GM18868 (cell line): Measurements from ENCODE around the gene CFAP97D1.

Experiments
- ATAC-seq: cut with Tn5 transposase; IDR thresholded peaks from one replicate; pipeline ENCODE4 v1.9.1; 2021; ENCODE audit warnings: mild to moderate bottlenecking, moderate library complexity; ENCODE audit not compliant: unreplicated experiment

CFAP97D1 gene

DNA sequence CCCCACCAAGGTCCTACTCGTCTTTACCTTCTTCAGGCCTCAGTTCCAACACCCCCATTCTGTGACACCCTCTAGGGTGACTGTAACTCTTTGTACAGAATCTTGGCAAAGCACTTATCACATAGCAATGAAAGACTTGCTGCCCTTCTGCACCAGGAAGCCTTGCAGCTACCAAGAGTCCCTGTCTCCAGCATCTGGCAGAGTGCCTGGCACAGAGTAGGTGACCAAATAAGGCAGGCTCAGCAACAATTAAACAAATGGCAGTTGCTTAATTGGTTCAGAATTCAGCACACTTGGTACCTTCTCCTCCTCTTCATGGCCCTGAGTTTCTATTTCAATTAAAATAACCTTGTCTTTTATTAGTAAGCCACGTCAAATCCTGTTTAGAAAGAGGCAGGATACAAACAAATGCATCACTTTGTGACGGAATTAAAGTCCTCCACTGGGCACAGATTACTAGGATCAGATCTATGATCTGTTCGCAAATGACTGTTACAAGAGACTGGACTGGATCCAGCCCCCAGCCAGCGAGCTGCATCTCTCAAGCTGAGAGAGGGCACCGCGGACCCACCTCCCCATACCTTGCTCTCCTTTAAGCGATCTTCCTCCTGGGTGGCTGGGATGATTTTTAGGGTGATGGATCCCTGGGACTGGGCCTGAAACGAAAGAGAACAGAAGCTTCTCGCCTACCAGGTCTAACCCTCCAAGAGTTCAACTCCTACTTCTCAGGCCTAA is 43.3 kb downstream of the CFAP97D1 start:
- no peak for ATAC-seq

DNA sequence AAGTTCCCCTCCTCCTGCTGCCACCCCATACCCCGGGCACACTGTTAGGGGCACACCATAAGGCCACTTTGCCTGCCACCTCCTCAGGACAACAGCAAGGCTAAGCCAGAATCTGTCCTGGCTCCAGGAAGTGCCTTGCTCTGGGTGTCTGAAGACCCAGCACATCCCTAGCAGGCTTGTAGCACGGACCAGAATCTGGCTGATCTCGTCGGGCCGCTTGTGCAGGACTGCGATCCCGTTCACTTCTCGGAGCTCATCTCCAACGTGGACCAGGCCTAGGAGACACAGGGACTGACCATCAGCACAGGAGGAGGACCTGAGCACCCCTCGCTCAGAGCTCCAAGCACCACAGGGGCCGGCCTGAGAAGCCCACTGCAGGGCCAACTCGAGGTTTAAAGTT is 45.3 kb downstream of the CFAP97D1 start:
- no peak for ATAC-seq

DNA sequence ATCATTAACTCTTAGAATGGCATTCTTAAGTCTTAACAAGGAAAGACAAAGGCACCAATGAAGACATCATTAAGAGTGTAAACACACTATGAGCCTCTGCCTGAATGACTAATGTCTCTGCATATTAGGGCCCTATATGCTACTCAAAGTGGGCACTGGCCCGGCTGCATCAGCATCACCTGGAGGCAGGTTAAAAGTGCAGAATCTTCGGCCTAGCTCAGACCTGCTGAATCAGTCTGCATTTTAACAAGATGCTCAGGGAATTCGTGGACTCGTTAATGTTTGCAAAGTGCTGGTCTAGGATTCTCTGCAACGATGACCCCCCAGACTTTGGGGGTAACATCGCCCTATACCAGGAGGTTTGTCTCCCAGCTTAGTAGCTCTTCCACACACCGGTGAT is 46.0 kb downstream of the CFAP97D1 start:
- ATAC-seq = no peak

DNA sequence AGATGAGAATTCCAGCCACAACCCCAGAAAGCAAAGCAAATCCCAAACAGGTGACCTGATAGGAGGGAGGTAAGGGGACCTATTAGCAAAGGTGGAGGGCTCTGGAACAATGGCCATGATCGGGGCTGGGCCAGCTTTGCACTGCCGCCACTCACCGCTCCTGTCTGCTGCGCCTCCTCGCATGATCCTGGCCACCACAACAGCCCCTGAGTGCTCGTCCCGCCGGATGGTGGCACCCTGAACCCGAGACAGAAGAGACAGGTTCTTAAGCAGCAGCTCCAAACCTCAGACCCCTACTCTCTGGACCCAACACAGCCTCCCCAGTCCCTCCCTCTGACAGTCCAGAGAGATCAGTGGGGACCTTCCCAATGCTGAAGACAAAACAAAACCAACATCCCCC is 47.4 kb downstream of the CFAP97D1 start:
- ATAC-seq = no peak

DNA sequence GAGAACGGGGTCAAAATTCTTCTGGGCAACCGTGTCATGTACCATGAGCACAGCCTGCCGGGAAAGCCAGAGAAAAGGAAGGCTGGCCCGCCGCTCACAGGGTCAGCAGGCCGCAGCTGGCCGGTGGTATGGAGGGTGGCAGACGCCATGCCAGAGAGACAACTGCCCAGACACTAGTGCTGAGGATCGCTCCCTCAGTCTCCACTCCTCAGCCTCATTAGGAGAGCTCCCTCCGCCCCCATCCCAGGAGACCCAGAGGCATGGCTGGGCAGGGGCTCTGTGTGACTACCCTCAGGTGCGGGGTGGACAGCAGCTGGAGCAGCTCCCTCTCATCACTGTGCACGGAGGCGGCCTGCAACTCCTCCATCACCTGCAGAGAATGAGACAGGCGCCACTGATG is 49.5 kb downstream of the CFAP97D1 start:
- no peak for ATAC-seq

DNA sequence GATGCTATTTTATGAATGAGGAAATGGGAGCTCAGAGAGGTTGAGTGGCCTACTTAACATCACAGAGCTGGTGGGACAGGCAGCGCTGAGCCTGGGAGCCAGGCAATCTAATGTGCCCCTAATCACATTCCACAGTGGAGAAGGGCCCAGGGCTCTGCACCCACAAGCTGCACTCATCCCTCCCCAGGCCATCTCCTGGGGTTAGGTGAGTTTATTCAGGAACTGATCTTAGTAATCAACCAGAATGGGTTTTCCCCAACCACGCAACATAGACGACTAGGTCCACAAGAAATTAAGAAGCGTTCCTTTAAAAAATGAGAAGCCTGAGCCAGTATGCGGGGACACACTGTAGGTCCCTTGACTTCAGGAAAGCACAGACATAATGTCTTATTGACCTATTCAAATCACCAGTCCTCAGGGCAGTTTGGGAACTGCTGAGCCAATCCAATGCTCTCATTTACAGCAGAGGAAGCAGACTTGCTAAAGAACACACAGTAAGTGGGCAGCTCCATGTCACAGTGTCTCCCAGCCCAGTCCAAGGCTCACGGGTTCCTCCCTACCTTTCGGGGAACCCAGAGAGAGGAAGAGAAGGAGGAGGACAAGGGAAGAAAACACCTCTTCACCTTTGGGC is 50.4 kb downstream of the CFAP97D1 start:
- no peak for ATAC-seq

DNA sequence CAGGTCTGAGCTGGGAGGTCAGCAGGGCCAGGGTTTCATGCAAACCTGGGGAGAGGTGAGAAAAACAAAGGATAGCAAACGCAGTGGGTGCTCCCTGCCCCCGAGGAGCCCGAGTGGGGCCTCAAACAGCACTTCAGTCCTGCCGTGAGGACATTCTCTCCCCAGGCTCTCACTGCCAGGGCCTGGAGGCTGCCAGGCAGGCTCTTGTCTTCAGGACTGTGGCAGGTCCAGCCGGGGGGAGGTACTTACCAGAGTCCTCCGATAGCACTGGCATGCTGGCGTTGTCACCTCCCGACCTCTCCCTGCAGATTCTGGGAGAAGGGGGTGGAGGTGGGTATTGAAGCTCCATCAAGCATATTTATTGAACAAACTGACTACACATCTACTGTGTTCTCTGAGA is 51.4 kb downstream of the CFAP97D1 start:
- ATAC-seq = no peak

DNA sequence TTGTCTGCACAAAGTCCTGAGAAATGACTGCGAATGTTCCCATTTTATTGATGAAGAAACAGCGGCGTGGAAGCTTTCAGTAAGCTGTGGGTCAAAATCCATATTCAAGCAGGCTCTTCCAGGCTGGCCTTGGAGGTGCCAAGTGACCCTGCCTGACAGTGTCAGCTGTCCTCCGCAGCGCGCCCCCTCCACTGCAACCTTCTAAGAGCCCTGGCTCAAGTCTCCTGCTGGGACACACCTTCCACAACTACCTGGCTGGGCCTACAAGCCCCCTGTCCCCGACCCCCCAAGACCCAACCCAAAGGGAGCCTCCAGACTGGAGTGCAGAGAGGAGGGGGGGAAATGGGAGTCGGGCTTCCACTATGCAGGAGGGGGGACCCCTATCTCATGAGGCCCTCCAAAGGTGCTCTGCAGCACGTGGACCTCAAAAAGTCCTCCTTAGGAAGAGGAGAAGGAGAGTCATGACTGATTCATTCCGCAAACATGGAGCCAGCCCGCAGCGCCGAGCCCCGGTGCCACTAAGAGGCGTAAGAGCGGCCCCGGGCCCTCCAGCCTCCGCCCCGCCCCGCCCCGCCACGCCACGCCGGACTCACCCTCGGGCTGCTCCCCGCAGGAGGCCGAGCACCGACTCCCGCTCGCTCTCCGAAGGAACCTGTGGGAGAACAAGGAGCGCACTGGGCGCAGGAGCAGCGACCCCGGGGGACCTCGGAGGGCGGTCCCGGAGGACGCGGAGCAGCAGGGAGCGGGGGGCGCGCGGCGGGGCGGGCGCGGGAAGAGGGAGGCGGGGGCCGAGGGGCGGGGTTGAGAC is 52.1 kb downstream of the CFAP97D1 start:
- ATAC-seq = no peak

DNA sequence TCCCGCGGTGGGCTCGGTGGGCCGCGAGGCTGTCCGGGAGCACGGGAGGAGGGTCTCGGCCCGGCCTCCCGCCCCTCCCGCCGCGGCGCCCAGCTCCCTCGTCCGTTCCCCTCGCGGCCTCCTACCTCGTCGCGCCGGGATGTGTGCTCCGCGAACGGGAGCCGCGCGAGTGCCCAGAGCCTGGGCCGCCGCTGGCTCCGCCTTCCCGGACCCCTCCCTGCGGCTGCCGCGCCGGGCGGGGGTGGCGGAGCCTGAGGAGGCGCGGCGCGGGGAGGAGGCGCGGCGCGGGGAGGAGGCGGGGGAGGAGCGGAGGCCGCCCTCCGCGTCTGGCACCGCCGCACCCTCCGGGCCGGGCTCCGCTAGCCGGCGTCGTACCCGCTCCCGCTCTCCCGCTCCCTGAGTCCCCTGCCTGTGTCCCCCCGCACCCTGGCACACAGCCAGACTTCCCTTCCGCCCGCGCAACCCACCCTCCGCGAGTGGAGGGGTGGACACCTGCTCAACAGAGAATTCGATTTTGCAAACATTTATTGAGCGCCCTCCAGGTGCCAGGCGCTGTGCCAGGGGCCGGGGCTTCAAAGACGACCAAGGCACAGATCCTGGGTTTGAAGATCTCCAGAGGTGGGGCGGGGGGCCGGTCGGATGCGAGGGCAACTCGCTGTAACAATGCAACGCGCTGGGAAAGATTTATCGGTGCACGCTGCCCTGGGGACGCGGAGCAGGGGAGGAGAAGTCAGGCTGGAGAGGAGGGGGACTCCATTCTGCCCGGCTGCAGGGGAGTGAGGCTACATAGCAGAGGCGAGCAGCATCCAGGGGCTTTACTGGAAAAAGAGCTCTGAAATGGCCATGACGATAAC is 53.0 kb downstream of the CFAP97D1 start, which contains the start of gene MPP3:
Gene MPP3, minus strand, starts transcription at position 171 of the 854 bp plus-strand sequence. CDS start 1,240 bp downstream, outside the sequence.
- no peak for ATAC-seq

DNA sequence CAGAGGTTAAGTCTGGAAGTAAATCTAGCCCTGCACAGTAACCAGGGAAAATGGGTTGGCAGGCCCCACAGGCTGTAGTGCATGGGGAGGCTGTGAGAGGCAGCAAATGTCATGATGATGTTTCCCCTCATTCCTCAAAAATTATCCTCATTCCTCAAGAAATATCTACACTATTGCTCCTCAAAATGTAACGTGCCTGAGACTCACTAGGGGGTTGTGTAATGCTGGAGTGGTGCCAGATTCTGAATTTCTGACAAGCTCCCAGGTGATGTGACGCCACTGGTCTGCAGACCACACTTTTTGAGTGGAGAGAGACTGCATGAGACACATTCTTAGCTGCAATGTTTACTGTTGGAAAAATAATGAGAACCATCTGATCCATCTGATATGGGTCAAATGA is 53.9 kb downstream of the CFAP97D1 start:
- no peak for ATAC-seq
